Sigmoid colon (tissue), 7 donors: ENCODE results near the gene FAM53C. TPM values are rescaled to one million over a fixed set of nuclear protein-coding genes. Genes with fewer than 3 reads are reported as not detected.

Source experiments
- DNase-seq: peaks from one replicate; pipeline ENCODE4 v3.0.0-alpha.2; 2019
- H3K27ac ChIP-seq, 4 donors: fragments of 200-600 bp; sonication (generic); one replicate each; pipeline ENCODE4 v1.5.1; 2016 to 2019; ENCODE audit warnings: mild to moderate bottlenecking in 1 of 4
- H3K27me3 ChIP-seq, 3 donors: fragments of 200-600 bp; sonication (generic); one replicate each; pipeline ENCODE4 v1.5.1; 2019; ENCODE audit warnings: mild to moderate bottlenecking in 1 of 3
- H3K36me3 ChIP-seq, 4 donors: fragments of 200-600 bp; sonication (generic); one replicate each; pipeline ENCODE4 v1.5.1; 2016 to 2019
- H3K4me1 ChIP-seq, 4 donors: fragments of 200-600 bp; sonication (generic); one replicate each; pipeline ENCODE4 v1.5.1; 2017 to 2019
- H3K4me3 ChIP-seq, 4 donors: fragments of 200-600 bp; sonication (generic); one replicate each; pipeline ENCODE4 v1.5.1; 2017 to 2019; ENCODE audit warnings: mild to moderate bottlenecking in 2 of 4, moderate library complexity in 1 of 4
- H3K9me3 ChIP-seq, 4 donors: fragments of 200-600 bp in 3 of 4; sonication (generic) in 3 of 4; one replicate each; pipeline versions ENCODE4 v1.5.1 to v1.6.1; 2013 to 2019
- POLR2AphosphoS5 ChIP-seq, 4 donors: sonication (generic); formaldehyde crosslinking; IDR thresholded peaks; one replicate each; pipeline ENCODE4 v1.6.1; 2017; ENCODE audit warnings: antibody characterized with exemption in 4 of 4
- WGBS, 2 donors: extraction: QIAGEN DNeasy Blood & Tissue Kit; methylation state at CpG; one replicate each; pipeline ENCODE4 v1.1.7; 2013; 5-methylcytosine and 5-hydroxymethylcytosine counted together
- intact Hi-C: fragments of 100-400 bp; cut with DNase I; formaldehyde crosslinking; loops from one replicate; pipeline ENCODE4 v1.15.1; 2023
- polyA plus RNA-seq, 3 donors: library from polyadenylated mRNA; stranded (reverse); fragments of 200-250 nt; gene quantifications; one replicate each; pipeline ENCODE4 v1.2.3, GENCODE V29; 2013
- total RNA-seq, 4 donors: library from RNA; depleted of rRNA; stranded (reverse); fragments of >200 nt; gene quantifications; one replicate each; pipeline ENCODE4 v1.1.0, GENCODE V29; 2016
- TF ChIP-seq, protein P1 (sequence below), 4 experiments: fragments of 450-650 bp in 3 of 4; fragments of 200-600 bp in 1 of 4; IDR thresholded peaks; one replicate each; pipeline ENCODE4 v1.5.1; 2016 to 2019; ENCODE audit warnings: antibody characterized with exemption in 4 of 4, mild to moderate bottlenecking in 3 of 4, moderate library complexity in 2 of 4
- donor health status: healthy with polysubstance abuse.
- donor health status: Bipolar disorder and iron deficiency.
- donor health status: healthy.

The FAM53C gene
- total and polyA plus RNA-seq, 7 donors = 6.0 to 28.5 (median 26.8) TPM

GRCh38 chr5:138391859-138392386 lies 53.9 kb downstream of the FAM53C start:
- Histone ChIP-seq H3K9me3 (no peaks in the 10 kb centered on the region), H3K4me1 (no peaks in the 10 kb centered on the region), H3K27ac (peak overlapping the region in 1 of 4 donors; percentile 70), H3K27me3 (no peaks in the 10 kb centered on the region), H3K36me3 (peaks cover 32 to 88% (median 41%) of the 10 kb centered on the region in 4 donors), H3K4me3 (no peak overlapping the region)
- WGBS, 2 donors = 93 to 94% methylated on average over 9 of the region's 9 CpGs
- TF ChIP-seq, protein P1, sequence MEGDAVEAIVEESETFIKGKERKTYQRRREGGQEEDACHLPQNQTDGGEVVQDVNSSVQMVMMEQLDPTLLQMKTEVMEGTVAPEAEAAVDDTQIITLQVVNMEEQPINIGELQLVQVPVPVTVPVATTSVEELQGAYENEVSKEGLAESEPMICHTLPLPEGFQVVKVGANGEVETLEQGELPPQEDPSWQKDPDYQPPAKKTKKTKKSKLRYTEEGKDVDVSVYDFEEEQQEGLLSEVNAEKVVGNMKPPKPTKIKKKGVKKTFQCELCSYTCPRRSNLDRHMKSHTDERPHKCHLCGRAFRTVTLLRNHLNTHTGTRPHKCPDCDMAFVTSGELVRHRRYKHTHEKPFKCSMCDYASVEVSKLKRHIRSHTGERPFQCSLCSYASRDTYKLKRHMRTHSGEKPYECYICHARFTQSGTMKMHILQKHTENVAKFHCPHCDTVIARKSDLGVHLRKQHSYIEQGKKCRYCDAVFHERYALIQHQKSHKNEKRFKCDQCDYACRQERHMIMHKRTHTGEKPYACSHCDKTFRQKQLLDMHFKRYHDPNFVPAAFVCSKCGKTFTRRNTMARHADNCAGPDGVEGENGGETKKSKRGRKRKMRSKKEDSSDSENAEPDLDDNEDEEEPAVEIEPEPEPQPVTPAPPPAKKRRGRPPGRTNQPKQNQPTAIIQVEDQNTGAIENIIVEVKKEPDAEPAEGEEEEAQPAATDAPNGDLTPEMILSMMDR (IDR thresholded peaks at IDR 0.05) = no peak
- TF ChIP-seq POLR2AphosphoS5 (IDR thresholded peaks at IDR 0.05) = no peak
- intact Hi-C loops = no loop called here
- no peak for DNase-seq

Other genes starting within 250 kb of the FAM53C start
- 1 to 10 TPM; 1.5 to 3.5 (median 2.6) TPM for gene NME5, start 198.8 kb upstream of the FAM53C start, total RNA-seq
- 1 to 10 TPM in 2 of 3 donors, not detected in 1; 1.2 to 1.5 TPM for gene NME5, start 198.8 kb upstream of the FAM53C start, polyA plus RNA-seq
- gene BRD8, start 159.6 kb upstream of the FAM53C start, total RNA-seq = 10 to 100 TPM; 48.5 to 52.3 (median 50.5) TPM
- gene BRD8, start 159.6 kb upstream of the FAM53C start, polyA plus RNA-seq = 10 to 100 TPM; 13.4 to 30.5 (median 21.0) TPM
- gene KIF20A, start 159.2 kb upstream of the FAM53C start, total RNA-seq = under 1 TPM in 3 of 4 donors, not detected in 1; 0.36 to 0.55 (median 0.54) TPM
- 1 to 10 TPM; 1.8 to 9.8 (median 2.8) TPM for gene KIF20A, start 159.2 kb upstream of the FAM53C start, polyA plus RNA-seq
- gene CDC23, start 124.9 kb upstream of the FAM53C start, total RNA-seq = 10 to 100 TPM; 17.2 to 33.1 (median 19.7) TPM
- 10 to 100 TPM in 1 of 3 donors, 1 to 10 TPM in 2; 7.8 to 15.2 (median 9.5) TPM for gene CDC23, start 124.9 kb upstream of the FAM53C start, polyA plus RNA-seq
- gene GFRA3, start 63.6 kb upstream of the FAM53C start, total RNA-seq = 1 to 10 TPM in 2 of 4 donors, under 1 TPM in 2; 0.49 to 3.9 (median 1.3) TPM
- under 1 TPM in 2 of 3 donors, not detected in 1; 0.69 to 0.73 TPM for gene GFRA3, start 63.6 kb upstream of the FAM53C start, polyA plus RNA-seq
- under 1 TPM in 1 of 4 donors, not detected in 3; 0.27 TPM for gene CDC25C, start 6.5 kb upstream of the FAM53C start, total RNA-seq
- gene CDC25C, start 6.5 kb upstream of the FAM53C start, polyA plus RNA-seq = 1 to 10 TPM in 2 of 3 donors, under 1 TPM in 1; 0.60 to 5.9 (median 2.8) TPM
- gene KDM3B, start 14.4 kb downstream of the FAM53C start, total RNA-seq = 10 to 100 TPM; 54.8 to 69.6 (median 55.8) TPM
- 10 to 100 TPM; 16.2 to 32.2 (median 17.8) TPM for gene KDM3B, start 14.4 kb downstream of the FAM53C start, polyA plus RNA-seq
- 10 to 100 TPM in 3 of 4 donors, 1 to 10 TPM in 1; 7.7 to 24.6 (median 14.8) TPM for gene REEP2, start 100.8 kb downstream of the FAM53C start, total RNA-seq
- gene REEP2, start 100.8 kb downstream of the FAM53C start, polyA plus RNA-seq = 1 to 10 TPM in 2 of 3 donors, under 1 TPM in 1; 0.92 to 4.8 (median 3.7) TPM
- 100 to 1,000 TPM in 1 of 4 donors, 10 to 100 TPM in 3; 18.5 to 146 (median 62.0) TPM for gene EGR1, start 127.2 kb downstream of the FAM53C start, total RNA-seq
- 10 to 100 TPM; 17.6 to 85.0 (median 69.1) TPM for gene EGR1, start 127.2 kb downstream of the FAM53C start, polyA plus RNA-seq
- 100 to 1,000 TPM in 2 of 4 donors, 10 to 100 TPM in 2; 67.0 to 117 (median 106) TPM for gene ETF1, start 205.0 kb downstream of the FAM53C start, total RNA-seq
- gene ETF1, start 205.0 kb downstream of the FAM53C start, polyA plus RNA-seq = 10 to 100 TPM; 49.9 to 62.0 (median 58.4) TPM
- gene HSPA9, start 237.1 kb downstream of the FAM53C start, total RNA-seq = 100 to 1,000 TPM; 148 to 244 (median 192) TPM
- 100 to 1,000 TPM in 2 of 3 donors, 10 to 100 TPM in 1; 75.1 to 136 (median 101) TPM for gene HSPA9, start 237.1 kb downstream of the FAM53C start, polyA plus RNA-seq